HL-60 (cell line): ENCODE results near the gene EIF2S1.

Experiments used
- DNase-seq, 2 experiments: peaks; one replicate each; pipeline ENCODE4 v3.0.0-alpha.2; 2010 to 2020; ENCODE audit warnings: low read depth in 1 of 2, low spot score in 1 of 2
- H3K27ac ChIP-seq: fragments of 250-450 bp; sonication (Bioruptor Pico); replicated peaks from 2 replicates; pipeline ENCODE4 v1.5.1; 2020; ENCODE audit warnings: mild to moderate bottlenecking, moderate library complexity
- H3K27me3 ChIP-seq: fragments of 250-450 bp; sonication (Bioruptor Pico); 2 replicates; pipeline ENCODE4 v1.5.1; 2021; ENCODE audit warnings: mild to moderate bottlenecking, moderate library complexity; ENCODE audit not compliant: insufficient read depth, poor library complexity, severe bottlenecking
- H3K4me3 ChIP-seq: replicated peaks from 2 replicates; pipeline ENCODE4 v1.5.1; 2011; ENCODE audit warnings: mild to moderate bottlenecking, control low read depth, low read length; ENCODE audit not compliant: insufficient read depth
- GABPA ChIP-seq: IDR thresholded peaks from 2 replicates; pipeline ENCODE4 v1.6.1; 2012; ENCODE audit warnings: low read depth
- POLR2AphosphoS5 ChIP-seq: IDR thresholded peaks from 2 replicates; pipeline ENCODE4 v1.6.1; 2012; ENCODE audit warnings: low read depth
- SPI1 ChIP-seq: IDR thresholded peaks from 2 replicates; pipeline ENCODE4 v1.6.1; 2012; ENCODE audit warnings: low read depth, mild to moderate bottlenecking, borderline replicate concordance
- TF ChIP-seq, protein P1 (sequence below): IDR thresholded peaks from one replicate; pipeline ENCODE4 v1.5.1; 2011; ENCODE audit warnings: low read length, control low read depth, inconsistent platforms; ENCODE audit not compliant: insufficient read depth
- TF ChIP-seq, protein P2 (sequence below): IDR thresholded peaks from 2 replicates; pipeline ENCODE4 v1.6.1; 2012; ENCODE audit warnings: low read depth; ENCODE audit not compliant: insufficient replicate concordance

EIF2S1 gene

DNA sequence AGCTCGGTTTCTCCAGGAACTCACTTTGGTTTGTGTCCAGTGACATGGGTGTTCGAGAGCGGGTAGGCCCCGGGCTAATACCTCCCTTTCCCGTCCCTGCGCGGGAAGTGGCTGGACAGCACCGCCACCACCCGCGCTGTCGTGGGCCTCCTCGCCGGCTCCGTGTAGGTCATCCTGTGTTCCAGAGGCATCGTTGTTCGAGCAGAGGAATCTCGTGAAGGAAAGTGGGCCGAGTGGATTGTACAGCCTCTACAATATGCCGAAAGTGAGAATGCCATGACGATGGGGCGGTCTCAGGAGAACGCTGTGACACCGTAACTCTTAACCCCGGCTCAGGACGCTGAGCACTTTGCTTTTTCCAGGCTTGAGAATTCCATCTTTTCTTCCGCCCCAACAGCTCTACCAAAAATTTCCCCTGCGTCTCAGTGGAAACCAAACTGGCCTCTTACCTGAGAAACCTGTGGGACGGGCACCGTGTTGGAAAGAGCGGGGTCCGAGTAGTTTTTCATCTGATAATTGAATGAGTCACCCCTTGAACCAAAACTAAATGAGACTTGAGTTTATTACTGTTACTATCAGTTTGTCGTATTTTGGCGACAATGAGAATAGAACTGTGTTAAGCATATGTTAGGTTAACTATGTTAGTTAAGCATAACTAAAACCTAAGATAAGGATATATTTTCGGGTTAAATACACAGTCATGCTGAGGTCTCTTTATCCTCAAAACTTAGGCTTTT is 510 bp downstream of the EIF2S1 start:
- TF ChIP-seq, protein P1, sequence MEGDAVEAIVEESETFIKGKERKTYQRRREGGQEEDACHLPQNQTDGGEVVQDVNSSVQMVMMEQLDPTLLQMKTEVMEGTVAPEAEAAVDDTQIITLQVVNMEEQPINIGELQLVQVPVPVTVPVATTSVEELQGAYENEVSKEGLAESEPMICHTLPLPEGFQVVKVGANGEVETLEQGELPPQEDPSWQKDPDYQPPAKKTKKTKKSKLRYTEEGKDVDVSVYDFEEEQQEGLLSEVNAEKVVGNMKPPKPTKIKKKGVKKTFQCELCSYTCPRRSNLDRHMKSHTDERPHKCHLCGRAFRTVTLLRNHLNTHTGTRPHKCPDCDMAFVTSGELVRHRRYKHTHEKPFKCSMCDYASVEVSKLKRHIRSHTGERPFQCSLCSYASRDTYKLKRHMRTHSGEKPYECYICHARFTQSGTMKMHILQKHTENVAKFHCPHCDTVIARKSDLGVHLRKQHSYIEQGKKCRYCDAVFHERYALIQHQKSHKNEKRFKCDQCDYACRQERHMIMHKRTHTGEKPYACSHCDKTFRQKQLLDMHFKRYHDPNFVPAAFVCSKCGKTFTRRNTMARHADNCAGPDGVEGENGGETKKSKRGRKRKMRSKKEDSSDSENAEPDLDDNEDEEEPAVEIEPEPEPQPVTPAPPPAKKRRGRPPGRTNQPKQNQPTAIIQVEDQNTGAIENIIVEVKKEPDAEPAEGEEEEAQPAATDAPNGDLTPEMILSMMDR: no peak
- TF ChIP-seq GABPA (no peak), POLR2AphosphoS5 (no peak), SPI1 (no peak)
- TF ChIP-seq, protein P2, sequence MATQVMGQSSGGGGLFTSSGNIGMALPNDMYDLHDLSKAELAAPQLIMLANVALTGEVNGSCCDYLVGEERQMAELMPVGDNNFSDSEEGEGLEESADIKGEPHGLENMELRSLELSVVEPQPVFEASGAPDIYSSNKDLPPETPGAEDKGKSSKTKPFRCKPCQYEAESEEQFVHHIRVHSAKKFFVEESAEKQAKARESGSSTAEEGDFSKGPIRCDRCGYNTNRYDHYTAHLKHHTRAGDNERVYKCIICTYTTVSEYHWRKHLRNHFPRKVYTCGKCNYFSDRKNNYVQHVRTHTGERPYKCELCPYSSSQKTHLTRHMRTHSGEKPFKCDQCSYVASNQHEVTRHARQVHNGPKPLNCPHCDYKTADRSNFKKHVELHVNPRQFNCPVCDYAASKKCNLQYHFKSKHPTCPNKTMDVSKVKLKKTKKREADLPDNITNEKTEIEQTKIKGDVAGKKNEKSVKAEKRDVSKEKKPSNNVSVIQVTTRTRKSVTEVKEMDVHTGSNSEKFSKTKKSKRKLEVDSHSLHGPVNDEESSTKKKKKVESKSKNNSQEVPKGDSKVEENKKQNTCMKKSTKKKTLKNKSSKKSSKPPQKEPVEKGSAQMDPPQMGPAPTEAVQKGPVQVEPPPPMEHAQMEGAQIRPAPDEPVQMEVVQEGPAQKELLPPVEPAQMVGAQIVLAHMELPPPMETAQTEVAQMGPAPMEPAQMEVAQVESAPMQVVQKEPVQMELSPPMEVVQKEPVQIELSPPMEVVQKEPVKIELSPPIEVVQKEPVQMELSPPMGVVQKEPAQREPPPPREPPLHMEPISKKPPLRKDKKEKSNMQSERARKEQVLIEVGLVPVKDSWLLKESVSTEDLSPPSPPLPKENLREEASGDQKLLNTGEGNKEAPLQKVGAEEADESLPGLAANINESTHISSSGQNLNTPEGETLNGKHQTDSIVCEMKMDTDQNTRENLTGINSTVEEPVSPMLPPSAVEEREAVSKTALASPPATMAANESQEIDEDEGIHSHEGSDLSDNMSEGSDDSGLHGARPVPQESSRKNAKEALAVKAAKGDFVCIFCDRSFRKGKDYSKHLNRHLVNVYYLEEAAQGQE: peak; percentile 74
- Histone ChIP-seq H3K27ac (peak overlapping the region; percentile 99), H3K4me3 (peak overlapping the region; percentile 81), H3K27me3 (no peaks in the 10 kb centered on the region)
- DNase-seq: no peak

DNA sequence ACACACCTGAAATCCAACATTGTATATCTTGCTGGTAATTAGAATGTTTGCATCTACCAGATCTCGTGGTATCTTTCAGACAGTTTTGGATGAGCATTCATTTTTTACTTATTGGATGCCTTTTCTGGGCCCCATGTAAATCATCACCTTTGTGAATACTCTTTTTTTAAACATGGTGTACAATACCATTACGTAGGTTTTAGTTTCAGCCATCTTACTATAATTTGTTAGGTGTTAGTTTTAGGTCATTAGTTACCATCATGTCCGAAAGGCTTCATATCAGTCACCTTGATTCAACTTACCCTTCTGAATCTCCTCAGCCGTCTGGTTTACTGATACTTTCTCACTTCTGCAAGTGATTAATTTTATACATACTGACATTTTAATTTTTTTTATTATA is 5.3 kb downstream of the EIF2S1 start:
- Histone ChIP-seq H3K27me3 (no peaks in the 10 kb centered on the region), H3K4me3 (no peak overlapping the region), H3K27ac (no peak overlapping the region)
- TF ChIP-seq, protein P1: no peak
- TF ChIP-seq GABPA: no peak
- no peak for TF ChIP-seq POLR2AphosphoS5
- no peak for TF ChIP-seq SPI1
- TF ChIP-seq, protein P2: no peak
- no peak for DNase-seq

DNA sequence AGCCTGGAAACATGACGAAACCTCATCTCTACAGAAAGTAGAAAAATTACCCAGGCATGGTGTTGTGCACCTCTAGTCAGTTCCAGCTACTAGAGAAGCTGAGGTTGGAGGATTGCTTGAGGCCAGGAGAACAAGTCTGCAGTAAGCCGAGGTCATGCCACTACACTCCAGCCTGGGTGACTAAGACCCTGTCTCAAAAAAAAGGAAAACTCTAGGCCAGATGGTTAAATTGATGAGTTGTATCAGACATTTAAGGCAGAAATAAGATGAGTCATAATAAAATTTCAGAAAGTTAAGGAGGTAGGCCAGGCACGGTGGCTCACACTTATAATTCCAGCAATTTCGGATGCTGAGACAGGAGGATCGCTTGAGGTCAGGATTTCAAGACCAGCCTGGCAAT is 10.7 kb downstream of the EIF2S1 start:
- no peak overlapping the region for H3K4me3 ChIP-seq
- no peak for TF ChIP-seq SPI1
- TF ChIP-seq, protein P1: no peak
- TF ChIP-seq, protein P2: no peak
- no peak for TF ChIP-seq POLR2AphosphoS5
- TF ChIP-seq GABPA: no peak
- DNase-seq: no peak
- H3K27ac ChIP-seq: no peak overlapping the region
- no peaks in the 10 kb centered on the region for H3K27me3 ChIP-seq
